Ishikawa (cell line): Measurements from ENCODE around the gene PAPOLB.

ENCODE experiments used
- CEBPB ChIP-seq: IDR thresholded peaks from 2 replicates; pipeline ENCODE4 v1.6.1; 2012
- CREB1 ChIP-seq: IDR thresholded peaks from 2 replicates; pipeline ENCODE4 v1.6.1; 2012; ENCODE audit warnings: low read depth
- EGR1 ChIP-seq: IDR thresholded peaks from 2 replicates; pipeline ENCODE4 v1.6.1; 2012
- EP300 ChIP-seq: IDR thresholded peaks from 2 replicates; pipeline ENCODE4 v1.6.1; 2012; ENCODE audit warnings: borderline replicate concordance
- FOXM1 ChIP-seq: IDR thresholded peaks from 2 replicates; pipeline ENCODE4 v1.6.1; 2012; ENCODE audit warnings: low read depth, borderline replicate concordance
- MAX ChIP-seq: IDR thresholded peaks from 2 replicates; pipeline ENCODE4 v1.6.1; 2012
- NFIC ChIP-seq: IDR thresholded peaks from 2 replicates; pipeline ENCODE4 v1.6.1; 2012
- RAD21 ChIP-seq: IDR thresholded peaks from 2 replicates; pipeline ENCODE4 v1.6.1; 2012; ENCODE audit warnings: low read depth
- REST ChIP-seq: IDR thresholded peaks from 2 replicates; pipeline ENCODE4 v1.6.1; 2012; ENCODE audit warnings: low read depth, mild to moderate bottlenecking
- TAF1 ChIP-seq: IDR thresholded peaks from 2 replicates; pipeline ENCODE4 v1.6.1; 2012; ENCODE audit warnings: low read depth, mild to moderate bottlenecking
- TCF12 ChIP-seq: IDR thresholded peaks from 2 replicates; pipeline ENCODE4 v1.6.1; 2012; ENCODE audit warnings: low read depth
- TEAD4 ChIP-seq: IDR thresholded peaks from 2 replicates; pipeline ENCODE4 v1.6.1; 2012
- USF1 ChIP-seq: IDR thresholded peaks from 2 replicates; pipeline ENCODE4 v1.6.1; 2012
- YY1 ChIP-seq: IDR thresholded peaks from 2 replicates; pipeline ENCODE4 v1.6.1; 2012; ENCODE audit warnings: low read depth
- ZBTB7A ChIP-seq: IDR thresholded peaks from 2 replicates; pipeline ENCODE4 v1.6.1; 2012; ENCODE audit warnings: low read depth

The PAPOLB gene

GRCh38 chr7:4817178-4817901 is 44.5 kb downstream of the PAPOLB start:
- TF ChIP-seq FOXM1 (no peak), CREB1 (no peak), NFIC (no peak), CEBPB (no peak)

- TF ChIP-seq TEAD4, result no peak
- TF ChIP-seq EP300, result no peak
- TF ChIP-seq YY1, result no peak
- TF ChIP-seq TAF1, result no peak
- TF ChIP-seq TCF12, result no peak
- TF ChIP-seq EGR1, result no peak
- no peak for TF ChIP-seq FOXM1
Observed at GRCh38 chr7:4816419-4817080, 45.3 kb downstream of the PAPOLB start.

GRCh38 chr7:4815609-4816418 is 46.0 kb downstream of the PAPOLB start:
- TF ChIP-seq NFIC, result no peak
- no peak for TF ChIP-seq REST
- no peak for TF ChIP-seq ZBTB7A
- TF ChIP-seq CREB1, result no peak
- no peak for TF ChIP-seq USF1
- no peak for TF ChIP-seq TAF1
- TF ChIP-seq FOXM1, result no peak
- no peak for TF ChIP-seq TEAD4
- TF ChIP-seq YY1, result no peak
- no peak for TF ChIP-seq MAX
- TF ChIP-seq RAD21, result no peak

GRCh38 chr7:4815121-4815520 is 46.7 kb downstream of the PAPOLB start:
- no peak for TF ChIP-seq USF1
- TF ChIP-seq TEAD4, result no peak
- no peak for TF ChIP-seq TCF12
- TF ChIP-seq EP300, result no peak
- no peak for TF ChIP-seq EGR1
- no peak for TF ChIP-seq ZBTB7A
- no peak for TF ChIP-seq TAF1
- TF ChIP-seq RAD21, result no peak
- no peak for TF ChIP-seq NFIC
- TF ChIP-seq REST, result no peak
- no peak for TF ChIP-seq CEBPB
- no peak for TF ChIP-seq MAX
- TF ChIP-seq CREB1, result no peak
- no peak for TF ChIP-seq YY1
- no peak for TF ChIP-seq FOXM1

GRCh38 chr7:4814433-4814832 is 47.4 kb downstream of the PAPOLB start:
- no peak for TF ChIP-seq FOXM1
- no peak for TF ChIP-seq YY1
- TF ChIP-seq USF1, result no peak
- TF ChIP-seq NFIC, result no peak
- no peak for TF ChIP-seq CEBPB
- TF ChIP-seq RAD21, result no peak
- TF ChIP-seq CREB1, result no peak
- no peak for TF ChIP-seq TCF12
- TF ChIP-seq TAF1, result no peak
- TF ChIP-seq ZBTB7A, result no peak
- no peak for TF ChIP-seq REST
- no peak for TF ChIP-seq MAX
- TF ChIP-seq EGR1, result no peak
- TF ChIP-seq EP300, result no peak
